GM21360 (cell line): Measurements from ENCODE around the gene PHAF1.

ENCODE experiments used
- ATAC-seq: cut with Tn5 transposase; IDR thresholded peaks from one replicate; pipeline ENCODE4 v1.9.1; 2021; ENCODE audit warnings: mild to moderate bottlenecking, moderate library complexity; ENCODE audit not compliant: unreplicated experiment

PHAF1 gene

GRCh38 chr16:67109407-67110135 lies at the start of gene PHAF1:
TSS of gene PHAF1 (plus strand) at chr16:67109941. CDS start at chr16:67110176, 235 bp downstream.
- ATAC-seq = peak; percentile 78

GRCh38 chr16:67063008-67063407 lies 46.7 kb upstream of the PHAF1 start:
- ATAC-seq = no peak

- no peak for ATAC-seq
These were observed 41.5 kb upstream of the PHAF1 start for GRCh38 chr16:67068212-67068753.

- no peak for ATAC-seq
These were observed 38.2 kb upstream of the PHAF1 start for GRCh38 chr16:67071476-67072048.

GRCh38 chr16:67075331-67075730 lies 34.4 kb upstream of the PHAF1 start:
- no peak for ATAC-seq

- ATAC-seq = no peak
These were observed 31.9 kb upstream of the PHAF1 start for GRCh38 chr16:67077871-67078270.

GRCh38 chr16:67082100-67082499 lies 27.6 kb upstream of the PHAF1 start:
- no peak for ATAC-seq

GRCh38 chr16:67082891-67083290 lies 26.9 kb upstream of the PHAF1 start:
- ATAC-seq = no peak

- no peak for ATAC-seq
These were observed 25.3 kb upstream of the PHAF1 start for GRCh38 chr16:67084345-67085028.

GRCh38 chr16:67086822-67087221 lies 22.9 kb upstream of the PHAF1 start:
- no peak for ATAC-seq

- no peak for ATAC-seq
These were observed 22.4 kb upstream of the PHAF1 start for GRCh38 chr16:67087291-67087690.

GRCh38 chr16:67087803-67088202 lies 21.9 kb upstream of the PHAF1 start:
- no peak for ATAC-seq

- no peak for ATAC-seq
These were observed 21.2 kb upstream of the PHAF1 start for GRCh38 chr16:67088551-67088950.

- ATAC-seq = no peak
These were observed 20.6 kb upstream of the PHAF1 start for GRCh38 chr16:67089101-67089500.

GRCh38 chr16:67091906-67092566 lies 17.7 kb upstream of the PHAF1 start:
- ATAC-seq = no peak

GRCh38 chr16:67093098-67093726 lies 16.5 kb upstream of the PHAF1 start:
- no peak for ATAC-seq

- ATAC-seq = no peak
These were observed 11.1 kb upstream of the PHAF1 start for GRCh38 chr16:67098599-67098998.

- no peak for ATAC-seq
These were observed 9.0 kb upstream of the PHAF1 start for GRCh38 chr16:67100569-67101310.

GRCh38 chr16:67101311-67102082 lies 8.2 kb upstream of the PHAF1 start:
- ATAC-seq = no peak
